ENCODE measurements around the gene BMP8A.
A peak's percentile ranks its signal among the peaks of the same experiment; 100 is the strongest.
"Not testable (repeated sequence)": the region's sequence is repeated elsewhere in the genome, so short reads cannot be mapped to it uniquely, and the experiment has no call there.

The BMP8A gene

GRCh38 chr1:39483276-39483675 is 8.2 kb upstream of the BMP8A start:
- no peak overlapping the region for H3K4me3 ChIP-seq (ENCODE audit: low read depth, low read length)
- no peak overlapping the region for H3K9ac ChIP-seq (ENCODE audit: low read length)
- H3K27me3 ChIP-seq (ENCODE audit: control insufficient read depth, insufficient read depth, low read length) = no peaks in the 10 kb centered on the region
- H3K9me3 ChIP-seq (ENCODE audit: control insufficient read depth, insufficient read depth, low read depth, low read length) = no peaks in the 10 kb centered on the region
- H3K36me3 ChIP-seq (ENCODE audit: control insufficient read depth, insufficient read depth, low read length) = peaks cover 71% of the 10 kb centered on the region
- no peak overlapping the region for H3K27ac ChIP-seq (ENCODE audit: low read depth, low read length)
- no peaks in the 10 kb centered on the region for H3K4me1 ChIP-seq (ENCODE audit: control insufficient read depth, insufficient read depth, low read length)

DNA sequence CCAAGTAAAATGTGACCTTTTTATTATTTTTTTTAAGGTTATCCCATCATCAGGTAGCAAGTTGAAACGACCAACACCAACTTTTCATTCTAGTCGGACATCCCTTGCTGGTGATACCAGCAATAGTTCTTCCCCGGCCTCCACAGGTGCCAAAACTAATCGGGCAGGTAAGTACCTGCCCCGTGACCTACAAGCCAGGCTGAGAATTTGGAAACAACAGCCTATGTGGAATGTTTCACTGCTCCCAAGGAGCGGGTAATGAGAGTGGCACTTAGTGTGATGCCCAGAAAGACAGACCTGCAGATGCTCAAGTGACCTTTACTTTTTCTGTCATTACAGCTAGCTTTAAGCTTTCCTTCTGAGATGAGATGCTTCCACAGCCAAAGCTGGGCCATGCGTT is 6.9 kb upstream of the BMP8A start:
- Histone ChIP-seq H3K4me3 (ENCODE audit: low read depth, low read length) (no peak overlapping the region), H3K4me1 (ENCODE audit: control insufficient read depth, insufficient read depth, low read length) (no peaks in the 10 kb centered on the region), H3K9ac (ENCODE audit: low read length) (no peak overlapping the region), H3K27ac (ENCODE audit: low read depth, low read length) (no peak overlapping the region), H3K36me3 (ENCODE audit: control insufficient read depth, insufficient read depth, low read length) (peaks cover 60% of the 10 kb centered on the region), H3K27me3 (ENCODE audit: control insufficient read depth, insufficient read depth, low read length) (peaks cover 9% of the 10 kb centered on the region), H3K9me3 (ENCODE audit: control insufficient read depth, insufficient read depth, low read depth, low read length) (no peaks in the 10 kb centered on the region)

DNA sequence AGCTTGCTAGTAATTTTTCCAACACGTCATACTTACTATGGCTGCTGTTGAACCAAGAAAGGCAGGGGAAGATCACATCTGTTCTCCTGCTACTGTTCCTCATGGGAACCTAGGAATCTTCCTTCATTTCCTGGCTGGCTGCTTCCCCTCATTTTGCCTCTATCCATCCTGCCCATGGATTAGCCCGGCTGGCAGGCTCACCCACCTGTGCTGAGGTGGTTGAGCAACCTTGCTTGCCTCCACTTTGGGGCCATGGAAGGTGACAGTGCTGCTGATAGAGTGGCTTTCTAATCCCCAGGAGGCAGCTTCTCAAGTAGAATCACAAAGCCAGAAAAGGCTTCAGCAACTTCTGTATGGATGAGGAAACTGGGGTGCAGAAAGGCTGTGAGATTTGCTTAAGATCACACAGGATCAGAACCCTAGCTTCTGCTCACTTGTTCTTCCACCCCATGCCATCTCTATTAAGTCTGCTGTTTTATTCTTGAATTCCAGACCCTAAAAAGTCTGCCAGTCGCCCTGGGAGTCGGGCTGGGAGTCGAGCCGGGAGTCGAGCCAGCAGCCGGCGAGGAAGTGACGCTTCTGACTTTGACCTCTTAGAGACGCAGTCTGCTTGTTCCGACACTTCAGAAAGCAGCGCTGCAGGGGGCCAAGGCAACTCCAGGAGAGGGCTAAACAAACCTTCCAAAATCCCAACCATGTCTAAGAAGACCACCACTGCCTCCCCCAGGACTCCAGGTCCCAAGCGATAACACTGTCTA is 6.2 kb upstream of the BMP8A start:
- Histone ChIP-seq H3K9ac (ENCODE audit: low read length) (no peak overlapping the region), H3K4me1 (ENCODE audit: control insufficient read depth, insufficient read depth, low read length) (no peaks in the 10 kb centered on the region), H3K36me3 (ENCODE audit: control insufficient read depth, insufficient read depth, low read length) (peaks cover 54% of the 10 kb centered on the region)

DNA sequence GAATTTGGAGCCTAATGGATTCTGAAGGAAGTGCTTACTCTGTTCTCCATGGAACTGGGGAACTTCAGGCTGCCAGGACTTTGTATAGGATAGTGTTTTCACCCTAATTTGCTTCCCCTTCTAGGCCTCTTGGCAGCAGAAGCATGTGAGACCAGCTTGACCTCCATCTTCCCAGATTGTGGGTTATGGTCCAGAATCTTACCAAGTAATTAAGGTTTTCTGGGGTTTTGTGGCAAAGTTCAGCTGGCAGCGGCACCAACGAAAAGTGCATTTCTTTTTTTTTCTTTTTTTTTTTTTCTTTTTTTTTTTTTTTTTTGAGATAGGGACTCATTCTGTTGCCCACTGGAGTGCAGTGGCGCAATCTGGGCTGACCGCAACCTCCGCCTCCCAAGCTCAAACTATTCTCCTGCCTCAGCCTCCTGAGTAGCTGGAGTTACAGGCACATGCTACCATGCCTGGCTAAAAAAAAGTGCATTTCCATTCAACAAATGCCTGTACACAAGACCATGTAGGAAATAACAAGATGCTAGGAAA is 3.4 kb upstream of the BMP8A start:
- no peak overlapping the region for H3K4me3 ChIP-seq (ENCODE audit: low read depth, low read length)
- peaks cover 44% of the 10 kb centered on the region for H3K27me3 ChIP-seq (ENCODE audit: control insufficient read depth, insufficient read depth, low read length)
- no peak overlapping the region for H3K27ac ChIP-seq (ENCODE audit: low read depth, low read length)
- H3K4me1 ChIP-seq (ENCODE audit: control insufficient read depth, insufficient read depth, low read length) = 0 out of 2 replicates have a peak, but pooled peaks cover 5% of the 10 kb centered on the region
- H3K9me3 ChIP-seq (ENCODE audit: control insufficient read depth, insufficient read depth, low read depth, low read length) = no peaks in the 10 kb centered on the region
- peaks cover 32% of the 10 kb centered on the region for H3K36me3 ChIP-seq (ENCODE audit: control insufficient read depth, insufficient read depth, low read length)
- no peak overlapping the region for H3K9ac ChIP-seq (ENCODE audit: low read length)

More for the DNA sequence above, 6.2 kb upstream of the BMP8A start:
- H3K27me3 ChIP-seq (ENCODE audit: control insufficient read depth, insufficient read depth, low read length) = peaks cover 15% of the 10 kb centered on the region
- no peak overlapping the region for H3K27ac ChIP-seq (ENCODE audit: low read depth, low read length)
- no peak overlapping the region for H3K4me3 ChIP-seq (ENCODE audit: low read depth, low read length)
- H3K9me3 ChIP-seq (ENCODE audit: control insufficient read depth, insufficient read depth, low read depth, low read length) = no peaks in the 10 kb centered on the region

GRCh38 chr1:39488793-39489566 is 2.5 kb upstream of the BMP8A start:
- H3K9me3 ChIP-seq (ENCODE audit: control insufficient read depth, insufficient read depth, low read depth, low read length) = no peaks in the 10 kb centered on the region
- no peak overlapping the region for H3K9ac ChIP-seq (ENCODE audit: low read length)
- peaks cover 53% of the 10 kb centered on the region for H3K27me3 ChIP-seq (ENCODE audit: control insufficient read depth, insufficient read depth, low read length)
- 0 out of 2 replicates have a peak, but pooled peaks cover 5% of the 10 kb centered on the region for H3K4me1 ChIP-seq (ENCODE audit: control insufficient read depth, insufficient read depth, low read length)
- H3K4me3 ChIP-seq (ENCODE audit: low read depth, low read length) = no peak overlapping the region
- H3K36me3 ChIP-seq (ENCODE audit: control insufficient read depth, insufficient read depth, low read length) = peaks cover 27% of the 10 kb centered on the region
- H3K27ac ChIP-seq (ENCODE audit: low read depth, low read length) = no peak overlapping the region

DNA sequence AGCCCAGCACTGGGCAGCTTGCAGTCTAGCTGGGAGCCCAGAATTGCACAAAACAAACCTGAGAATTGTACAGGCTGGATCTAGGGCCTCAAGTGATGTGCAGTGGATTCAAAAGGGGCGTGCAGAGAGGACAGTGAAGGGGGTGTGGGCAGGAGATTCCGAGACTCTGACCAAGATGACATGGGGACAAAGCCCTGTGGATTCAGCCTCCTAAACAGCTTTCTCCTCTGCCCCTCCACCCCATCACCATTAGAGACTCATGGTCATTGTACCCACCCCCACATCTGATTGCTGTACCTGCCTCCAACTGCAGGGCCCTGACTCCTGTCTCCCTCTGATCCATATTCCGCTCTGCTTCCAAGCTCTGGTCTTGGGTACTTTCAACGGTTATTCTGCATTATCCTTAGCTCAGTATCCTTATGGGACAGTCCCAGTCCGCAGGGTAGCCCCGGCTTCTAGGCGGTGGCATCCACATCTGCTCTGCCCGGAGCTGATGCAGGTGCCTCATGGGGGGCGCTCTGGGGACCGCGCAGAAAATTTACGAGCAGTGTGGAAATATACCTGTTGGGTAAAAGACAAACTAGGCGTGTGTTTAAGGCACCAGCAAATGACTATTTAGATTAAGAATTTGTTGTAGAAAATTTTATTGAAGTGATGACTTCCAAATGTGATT is 1.7 kb upstream of the BMP8A start:
- H3K27me3 ChIP-seq (ENCODE audit: control insufficient read depth, insufficient read depth, low read length) = peaks cover 60% of the 10 kb centered on the region

GRCh38 chr1:39490596-39491145 is 765 bp upstream of the BMP8A start:
- Histone ChIP-seq H3K36me3 (ENCODE audit: control insufficient read depth, insufficient read depth, low read length) (peaks cover 12% of the 10 kb centered on the region), H3K9me3 (ENCODE audit: control insufficient read depth, insufficient read depth, low read depth, low read length) (no peaks in the 10 kb centered on the region), H3K27ac (ENCODE audit: low read depth, low read length) (no peak overlapping the region), H3K9ac (ENCODE audit: low read length) (no peak overlapping the region), H3K27me3 (ENCODE audit: control insufficient read depth, insufficient read depth, low read length) (peaks cover 64% of the 10 kb centered on the region), H3K4me1 (ENCODE audit: control insufficient read depth, insufficient read depth, low read length) (0 out of 2 replicates have a peak, but pooled peaks cover 5% of the 10 kb centered on the region), H3K4me3 (ENCODE audit: low read depth, low read length) (peak overlapping the region; percentile 71)

More for the DNA sequence above, 1.7 kb upstream of the BMP8A start:
- Histone ChIP-seq H3K9me3 (ENCODE audit: control insufficient read depth, insufficient read depth, low read depth, low read length) (no peaks in the 10 kb centered on the region), H3K27ac (ENCODE audit: low read depth, low read length) (no peak overlapping the region), H3K36me3 (ENCODE audit: control insufficient read depth, insufficient read depth, low read length) (peaks cover 22% of the 10 kb centered on the region), H3K4me1 (ENCODE audit: control insufficient read depth, insufficient read depth, low read length) (0 out of 2 replicates have a peak, but pooled peaks cover 5% of the 10 kb centered on the region), H3K4me3 (ENCODE audit: low read depth, low read length) (no peak overlapping the region), H3K9ac (ENCODE audit: low read length) (no peak overlapping the region)

- not testable (repeated sequence) for H3K36me3 ChIP-seq (ENCODE audit: control insufficient read depth, insufficient read depth, low read length); H3K27ac ChIP-seq (ENCODE audit: low read depth, low read length); H3K9ac ChIP-seq (ENCODE audit: low read length); H3K9me3 ChIP-seq (ENCODE audit: control insufficient read depth, insufficient read depth, low read depth, low read length); H3K4me1 ChIP-seq (ENCODE audit: control insufficient read depth, insufficient read depth, low read length)
- peaks cover 69% of the 10 kb centered on the region for H3K27me3 ChIP-seq (ENCODE audit: control insufficient read depth, insufficient read depth, low read length)
- H3K4me3 ChIP-seq (ENCODE audit: low read depth, low read length) = peak overlapping the region; percentile 71; the same call in 1 of the 2 replicates
These were observed 944 bp downstream of the BMP8A start for GRCh38 chr1:39492118-39493042.

GRCh38 chr1:39493043-39493810 is 1.8 kb downstream of the BMP8A start:
- not testable (repeated sequence) for H3K4me3 ChIP-seq (ENCODE audit: low read depth, low read length); H3K36me3 ChIP-seq (ENCODE audit: control insufficient read depth, insufficient read depth, low read length); H3K27ac ChIP-seq (ENCODE audit: low read depth, low read length); H3K9me3 ChIP-seq (ENCODE audit: control insufficient read depth, insufficient read depth, low read depth, low read length); H3K9ac ChIP-seq (ENCODE audit: low read length)
- Histone ChIP-seq H3K27me3 (ENCODE audit: control insufficient read depth, insufficient read depth, low read length) (peaks cover 71% of the 10 kb centered on the region), H3K4me1 (ENCODE audit: control insufficient read depth, insufficient read depth, low read length) (peaks cover 12% of the 10 kb centered on the region; the same call in 1 of the 2 replicates)
